ENCODE data around the gene ZFP1. TPM values are rescaled to one million over a fixed set of nuclear protein-coding genes. Genes with fewer than 3 reads are reported as not detected.
A peak's percentile ranks its signal among the peaks of the same experiment; 100 is the strongest.

ZFP1 gene
- total and polyA plus RNA-seq, 9 of the 15 experiments (the other 6 are each of a cell fraction or from before 2014, with no cell fraction given) = 2.6 to 14.7 (median 11.6) TPM

DNA sequence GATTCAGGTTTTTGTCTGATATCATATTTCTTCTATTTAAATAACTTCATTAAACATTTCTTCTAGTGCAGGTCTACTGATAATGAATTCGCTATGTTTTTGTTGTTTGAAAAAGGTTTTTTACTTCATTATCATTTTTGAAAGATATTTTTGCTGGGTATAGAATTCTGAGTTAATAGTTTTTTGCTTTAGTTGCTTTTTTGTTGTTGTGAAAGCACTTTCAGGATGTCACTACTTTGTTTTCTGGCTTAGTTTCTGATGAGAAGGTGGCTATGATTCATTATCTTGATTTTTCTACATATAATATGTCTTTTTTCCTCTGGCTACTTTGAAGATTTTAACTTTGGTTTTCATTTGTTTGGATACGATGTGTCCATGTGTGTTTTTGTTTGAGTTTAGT is 3.5 kb downstream of the ZFP1 start:
- BruUV-seq (replicated peaks) = no TSS peak
- no peak for ATAC-seq
- 18% methylated on average over 2 of the region's 2 CpGs for WGBS (ENCODE audit: insufficient coverage, low coverage, missing lambda C conversion rate)
- peaks cover 39% of the 10 kb centered on the region for H3K79me2 ChIP-seq (ENCODE audit: control insufficient read depth, insufficient read depth, low read length)
- no peaks in the 10 kb centered on the region for H4K20me1 ChIP-seq (replicated peaks; ENCODE audit: control insufficient read depth, insufficient read depth, low read length)
- peaks cover 7% of the 10 kb centered on the region for H3K9me3 ChIP-seq (replicated peaks; ENCODE audit: control insufficient read depth, insufficient read depth, low read depth, low read length)
- no peaks in the 10 kb centered on the region for H3K9me1 ChIP-seq (ENCODE audit: control insufficient read depth, insufficient read depth, low read length)
- in situ Hi-C loops (cut with MboI) = no loop called here
- no peak overlapping the region for H2AFZ ChIP-seq (ENCODE audit: low read depth, low read length)
- POLR2A ChIA-PET = no interaction called here
- H3K27ac ChIP-seq (ENCODE audit: extremely low read depth, low read depth, low read length) = no peak overlapping the region
- CTCF ChIA-PET (ENCODE audit: low intra/inter-chr PET ratio) = no interaction called here
- no peak overlapping the region for H3K4me2 ChIP-seq (ENCODE audit: insufficient read depth, low read length)
- H3K4me3 ChIP-seq = no peak overlapping the region
- no peak for DNase-seq (ENCODE audit: extremely low read depth in 1 of 4, low spot score in 3 of 4)
- H3K36me3 ChIP-seq (ENCODE audit: control insufficient read depth, insufficient read depth, low read length) = peaks cover 28% of the 10 kb centered on the region
- no peak overlapping the region for H3K9ac ChIP-seq (ENCODE audit: insufficient read depth in 1 of 2, low read depth in 2 of 2, low read length in 2 of 2)
- intact Hi-C loops (cut with micrococcal nuclease) = no loop called here
- TF ChIP-seq CBX3 (IDR thresholded peaks at IDR 0.05; ENCODE audit: borderline replicate concordance in 1 of 2, low read length in 2 of 2) (peak in 1 of 2 experiments; percentile 25; a peak in 1 of 3 replicates), TRIM28 (IDR thresholded peaks at IDR 0.05) (0 out of 2 replicates have a peak, but pooled peaks have one; percentile 66), ZNF316 (IDR thresholded peaks at IDR 0.05) (peak; percentile 84), TEAD1 (CRISPR knock-in tag; IDR thresholded peaks at IDR 0.05) (no peak), ZFP1 (CRISPR knock-in tag; IDR thresholded peaks at IDR 0.05) (peak; percentile 88), TRIM24 (IDR thresholded peaks at IDR 0.05) (peak in 1 of 2 experiments; percentile 32; a peak in 2 of 4 replicates), C11orf30 (IDR thresholded peaks at IDR 0.05; ENCODE audit: low read depth) (peak; percentile 60; the same call in 1 of the 2 replicates), ARNT (IDR thresholded peaks at IDR 0.05) (0 out of 4 replicates have a peak, but pooled peaks of 1 of the 2 experiments have one; percentile 44)
- TF ChIP-seq, protein P1, sequence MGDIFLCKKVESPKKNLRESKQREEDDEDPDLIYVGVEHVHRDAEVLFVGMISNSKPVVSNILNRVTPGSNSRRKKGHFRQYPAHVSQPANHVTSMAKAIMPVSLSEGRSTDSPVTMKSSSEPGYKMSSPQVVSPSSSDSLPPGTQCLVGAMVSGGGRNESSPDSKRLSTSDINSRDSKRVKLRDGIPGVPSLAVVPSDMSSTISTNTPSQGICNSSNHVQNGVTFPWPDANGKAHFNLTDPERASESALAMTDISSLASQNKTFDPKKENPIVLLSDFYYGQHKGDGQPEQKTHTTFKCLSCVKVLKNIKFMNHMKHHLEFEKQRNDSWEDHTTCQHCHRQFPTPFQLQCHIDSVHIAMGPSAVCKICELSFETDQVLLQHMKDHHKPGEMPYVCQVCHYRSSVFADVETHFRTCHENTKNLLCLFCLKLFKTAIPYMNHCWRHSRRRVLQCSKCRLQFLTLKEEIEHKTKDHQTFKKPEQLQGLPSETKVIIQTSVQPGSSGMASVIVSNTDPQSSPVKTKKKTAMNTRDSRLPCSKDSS (IDR thresholded peaks at IDR 0.05; ENCODE audit: low read depth, partially characterized antibody) = peak; percentile 18
- TF ChIP-seq, protein P2, sequence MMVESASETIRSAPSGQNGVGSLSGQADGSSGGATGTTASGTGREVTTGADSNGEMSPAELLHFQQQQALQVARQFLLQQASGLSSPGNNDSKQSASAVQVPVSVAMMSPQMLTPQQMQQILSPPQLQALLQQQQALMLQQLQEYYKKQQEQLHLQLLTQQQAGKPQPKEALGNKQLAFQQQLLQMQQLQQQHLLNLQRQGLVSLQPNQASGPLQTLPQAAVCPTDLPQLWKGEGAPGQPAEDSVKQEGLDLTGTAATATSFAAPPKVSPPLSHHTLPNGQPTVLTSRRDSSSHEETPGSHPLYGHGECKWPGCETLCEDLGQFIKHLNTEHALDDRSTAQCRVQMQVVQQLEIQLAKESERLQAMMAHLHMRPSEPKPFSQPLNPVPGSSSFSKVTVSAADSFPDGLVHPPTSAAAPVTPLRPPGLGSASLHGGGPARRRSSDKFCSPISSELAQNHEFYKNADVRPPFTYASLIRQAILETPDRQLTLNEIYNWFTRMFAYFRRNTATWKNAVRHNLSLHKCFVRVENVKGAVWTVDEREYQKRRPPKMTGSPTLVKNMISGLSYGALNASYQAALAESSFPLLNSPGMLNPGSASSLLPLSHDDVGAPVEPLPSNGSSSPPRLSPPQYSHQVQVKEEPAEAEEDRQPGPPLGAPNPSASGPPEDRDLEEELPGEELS (CRISPR knock-in tag; IDR thresholded peaks at IDR 0.05; ENCODE audit: borderline replicate concordance) = no peak
- FAIRE-seq = no peak
- H3K4me1 ChIP-seq (replicated peaks in 1 of 2; ENCODE audit: control insufficient read depth in 2 of 2, insufficient read depth in 2 of 2, low read length in 2 of 2) = peaks cover 0 to 14% of the 10 kb centered on the region in 2 experiments; a peak in 2 of 5 replicates
- no peaks in the 10 kb centered on the region for H3K27me3 ChIP-seq (ENCODE audit: control insufficient read depth in 2 of 2, insufficient read depth in 2 of 2, low read length in 2 of 2)

Data from K562 (cell line).